Activated CD4-positive, alpha-beta T cell treated with anti-CD3 and anti-CD28 coated beads, Interleukin-2, amount 50 U/mL, for 1 hour (primary cell): ENCODE results near the gene FBLN1.
"Not testable (repeated sequence)": the region's sequence is repeated elsewhere in the genome, so short reads cannot be mapped to it uniquely, and the experiment has no call there.

Experiments used
- DNase-seq: peaks from one replicate; pipeline ENCODE4 v3.0.0-alpha.2; 2020

Gene FBLN1

GRCh38 chr22:45620706-45621105 is 118.0 kb downstream of the FBLN1 start:
- no peak for DNase-seq

GRCh38 chr22:45621836-45622600 is 119.3 kb downstream of the FBLN1 start:
- no peak for DNase-seq

GRCh38 chr22:45623464-45624145 is 120.9 kb downstream of the FBLN1 start:
- DNase-seq, result not testable (repeated sequence)

- no peak for DNase-seq
Measured at GRCh38 chr22:45626198-45626651, 123.5 kb downstream of the FBLN1 start.

- no peak for DNase-seq
Measured at GRCh38 chr22:45627489-45628233, 125.0 kb downstream of the FBLN1 start.

- no peak for DNase-seq
Measured at GRCh38 chr22:45628515-45628914, 125.8 kb downstream of the FBLN1 start.

GRCh38 chr22:45629469-45630089 is 126.9 kb downstream of the FBLN1 start:
- no peak for DNase-seq

GRCh38 chr22:45630436-45630835 is 127.8 kb downstream of the FBLN1 start:
- DNase-seq, result no peak

- no peak for DNase-seq
Measured at GRCh38 chr22:45631140-45631840, 128.6 kb downstream of the FBLN1 start.

- no peak for DNase-seq
Measured at GRCh38 chr22:45631841-45632238, 129.2 kb downstream of the FBLN1 start.

- DNase-seq, result no peak
Measured at GRCh38 chr22:45632791-45633515, 130.3 kb downstream of the FBLN1 start.

GRCh38 chr22:45636683-45637082 is 134.0 kb downstream of the FBLN1 start:
- DNase-seq, result no peak

GRCh38 chr22:45638197-45638596 is 135.5 kb downstream of the FBLN1 start:
- DNase-seq, result no peak

GRCh38 chr22:45638834-45639746 is 136.4 kb downstream of the FBLN1 start:
- no peak for DNase-seq

GRCh38 chr22:45639747-45640102 is 137.0 kb downstream of the FBLN1 start:
- DNase-seq, result no peak

- no peak for DNase-seq
Measured at GRCh38 chr22:45640291-45640940, 137.7 kb downstream of the FBLN1 start.

GRCh38 chr22:45640941-45641621 is 138.4 kb downstream of the FBLN1 start:
- no peak for DNase-seq

GRCh38 chr22:45642986-45643385 is 140.3 kb downstream of the FBLN1 start:
- DNase-seq, result no peak

GRCh38 chr22:45644714-45645113 is 142.0 kb downstream of the FBLN1 start:
- no peak for DNase-seq

- DNase-seq, result no peak
Measured at GRCh38 chr22:45645150-45645525, 142.5 kb downstream of the FBLN1 start.
